ENCODE results near the gene CDH4. TPM values are rescaled to one million over a fixed set of nuclear protein-coding genes. Genes with fewer than 3 reads are reported as not detected.

CDH4 gene
- total and polyA plus RNA-seq, 9 of the 15 experiments (the other 6 are each of a cell fraction or from before 2014, with no cell fraction given), result 0.04 TPM; not detected in 8

GRCh38 chr20:61753316-61753942 is 501.4 kb downstream of the CDH4 start (continued):
- TF ChIP-seq MGA (IDR thresholded peaks at IDR 0.05), result no peak
- TF ChIP-seq NEUROD1 (IDR thresholded peaks at IDR 0.05; ENCODE audit: borderline replicate concordance, low read depth, low read length, partially characterized antibody), result no peak
- no peak for TF ChIP-seq EP300 (IDR thresholded peaks at IDR 0.05; ENCODE audit: low read length)
